ENCODE results near the gene PHLDB2. TPM values are rescaled to one million over a fixed set of nuclear protein-coding genes. Genes with fewer than 3 reads are reported as not detected.
A peak's percentile ranks its signal among the peaks of the same experiment; 100 is the strongest.

The PHLDB2 gene
- total and polyA plus RNA-seq, 2 of the 13 experiments (the other 11 are each of a cell fraction or from before 2014, with no cell fraction given) = 8.4 to 23.6 TPM

DNA sequence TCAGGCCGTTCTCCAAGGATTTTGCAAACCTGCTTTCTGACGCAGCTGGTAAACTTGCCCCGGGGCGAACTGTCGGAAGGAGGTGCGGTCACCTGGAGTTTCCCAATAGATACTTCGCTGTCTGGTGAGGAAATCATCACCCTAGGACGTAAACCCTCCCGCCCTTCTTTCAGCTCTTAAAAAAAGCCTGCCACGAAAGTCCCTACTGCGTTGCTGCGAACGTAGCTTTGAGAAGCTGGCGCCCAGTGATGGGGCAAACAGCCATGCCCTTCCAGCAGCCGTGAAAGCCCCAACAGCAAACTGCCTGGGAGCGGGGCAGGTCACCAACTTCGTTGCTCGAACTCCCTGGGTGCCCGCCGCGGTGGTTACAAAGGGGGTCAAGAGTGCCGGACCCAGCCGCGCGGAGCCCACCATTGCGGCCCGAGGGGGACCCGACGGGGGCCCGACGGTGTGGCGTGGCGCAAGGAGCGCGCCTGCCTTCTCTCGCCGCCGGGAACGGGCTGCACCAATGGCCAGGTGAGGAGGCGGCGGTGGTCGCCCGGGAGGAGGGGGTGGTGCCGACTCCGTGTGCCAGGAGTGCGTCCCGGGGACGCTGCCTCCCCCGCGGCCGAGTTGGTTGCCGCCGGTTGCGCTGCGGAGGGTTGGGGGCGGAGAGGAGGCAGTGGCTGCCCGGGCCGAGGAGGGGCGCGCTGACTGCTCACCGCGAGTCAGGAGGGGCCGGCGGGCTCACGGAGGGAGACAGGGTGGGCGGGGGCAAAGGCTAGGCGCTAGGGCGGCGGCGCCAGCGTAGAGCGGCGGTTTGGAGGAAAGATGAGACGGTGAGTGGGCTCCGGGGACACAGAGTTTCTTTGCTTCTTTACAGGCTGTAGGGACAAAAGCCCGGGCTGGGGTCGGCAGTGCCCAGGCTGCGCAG is at the start of gene PHLDB2 (continued):
- TF ChIP-seq, protein P1, sequence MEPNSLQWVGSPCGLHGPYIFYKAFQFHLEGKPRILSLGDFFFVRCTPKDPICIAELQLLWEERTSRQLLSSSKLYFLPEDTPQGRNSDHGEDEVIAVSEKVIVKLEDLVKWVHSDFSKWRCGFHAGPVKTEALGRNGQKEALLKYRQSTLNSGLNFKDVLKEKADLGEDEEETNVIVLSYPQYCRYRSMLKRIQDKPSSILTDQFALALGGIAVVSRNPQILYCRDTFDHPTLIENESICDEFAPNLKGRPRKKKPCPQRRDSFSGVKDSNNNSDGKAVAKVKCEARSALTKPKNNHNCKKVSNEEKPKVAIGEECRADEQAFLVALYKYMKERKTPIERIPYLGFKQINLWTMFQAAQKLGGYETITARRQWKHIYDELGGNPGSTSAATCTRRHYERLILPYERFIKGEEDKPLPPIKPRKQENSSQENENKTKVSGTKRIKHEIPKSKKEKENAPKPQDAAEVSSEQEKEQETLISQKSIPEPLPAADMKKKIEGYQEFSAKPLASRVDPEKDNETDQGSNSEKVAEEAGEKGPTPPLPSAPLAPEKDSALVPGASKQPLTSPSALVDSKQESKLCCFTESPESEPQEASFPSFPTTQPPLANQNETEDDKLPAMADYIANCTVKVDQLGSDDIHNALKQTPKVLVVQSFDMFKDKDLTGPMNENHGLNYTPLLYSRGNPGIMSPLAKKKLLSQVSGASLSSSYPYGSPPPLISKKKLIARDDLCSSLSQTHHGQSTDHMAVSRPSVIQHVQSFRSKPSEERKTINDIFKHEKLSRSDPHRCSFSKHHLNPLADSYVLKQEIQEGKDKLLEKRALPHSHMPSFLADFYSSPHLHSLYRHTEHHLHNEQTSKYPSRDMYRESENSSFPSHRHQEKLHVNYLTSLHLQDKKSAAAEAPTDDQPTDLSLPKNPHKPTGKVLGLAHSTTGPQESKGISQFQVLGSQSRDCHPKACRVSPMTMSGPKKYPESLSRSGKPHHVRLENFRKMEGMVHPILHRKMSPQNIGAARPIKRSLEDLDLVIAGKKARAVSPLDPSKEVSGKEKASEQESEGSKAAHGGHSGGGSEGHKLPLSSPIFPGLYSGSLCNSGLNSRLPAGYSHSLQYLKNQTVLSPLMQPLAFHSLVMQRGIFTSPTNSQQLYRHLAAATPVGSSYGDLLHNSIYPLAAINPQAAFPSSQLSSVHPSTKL (CRISPR knock-in tag; IDR thresholded peaks at IDR 0.05) = peak; percentile 18; the same call in 1 of the 2 replicates
- TF ChIP-seq ARHGAP35 (CRISPR knock-in tag; IDR thresholded peaks at IDR 0.05; ENCODE audit: borderline replicate concordance) (no peak), CEBPG (CRISPR knock-in tag; IDR thresholded peaks at IDR 0.05) (peak; percentile 64; the same call in 1 of the 2 replicates), PHF8 (CRISPR knock-in tag; IDR thresholded peaks at IDR 0.05) (peak; percentile 30; the same call in 1 of the 2 replicates), TBL1XR1 (IDR thresholded peaks at IDR 0.05; ENCODE audit: borderline replicate concordance, low read length, partially characterized antibody) (no peak), ELF1 (CRISPR knock-in tag; IDR thresholded peaks at IDR 0.05) (no peak), ZNF782 (CRISPR knock-in tag; IDR thresholded peaks at IDR 0.05; ENCODE audit: borderline replicate concordance) (peak; percentile 80; the same call in 1 of the 2 replicates), ATF7 (IDR thresholded peaks at IDR 0.05) (peak; percentile 71), ATF7 (CRISPR knock-in tag; IDR thresholded peaks at IDR 0.05) (no peak), ZBTB38 (CRISPR knock-in tag; IDR thresholded peaks at IDR 0.05) (peak; percentile 32; the same call in 1 of the 2 replicates), HES4 (CRISPR knock-in tag; IDR thresholded peaks at IDR 0.05; ENCODE audit: borderline replicate concordance) (peak; percentile 73; the same call in 1 of the 2 replicates), ZNF605 (CRISPR knock-in tag; IDR thresholded peaks at IDR 0.05) (peak; percentile 15; the same call in 1 of the 2 replicates), HNRNPLL (IDR thresholded peaks at IDR 0.05; ENCODE audit: low read depth, low read length, poor library complexity, severe bottlenecking) (peak; percentile 89)
- TF ChIP-seq, protein P2, sequence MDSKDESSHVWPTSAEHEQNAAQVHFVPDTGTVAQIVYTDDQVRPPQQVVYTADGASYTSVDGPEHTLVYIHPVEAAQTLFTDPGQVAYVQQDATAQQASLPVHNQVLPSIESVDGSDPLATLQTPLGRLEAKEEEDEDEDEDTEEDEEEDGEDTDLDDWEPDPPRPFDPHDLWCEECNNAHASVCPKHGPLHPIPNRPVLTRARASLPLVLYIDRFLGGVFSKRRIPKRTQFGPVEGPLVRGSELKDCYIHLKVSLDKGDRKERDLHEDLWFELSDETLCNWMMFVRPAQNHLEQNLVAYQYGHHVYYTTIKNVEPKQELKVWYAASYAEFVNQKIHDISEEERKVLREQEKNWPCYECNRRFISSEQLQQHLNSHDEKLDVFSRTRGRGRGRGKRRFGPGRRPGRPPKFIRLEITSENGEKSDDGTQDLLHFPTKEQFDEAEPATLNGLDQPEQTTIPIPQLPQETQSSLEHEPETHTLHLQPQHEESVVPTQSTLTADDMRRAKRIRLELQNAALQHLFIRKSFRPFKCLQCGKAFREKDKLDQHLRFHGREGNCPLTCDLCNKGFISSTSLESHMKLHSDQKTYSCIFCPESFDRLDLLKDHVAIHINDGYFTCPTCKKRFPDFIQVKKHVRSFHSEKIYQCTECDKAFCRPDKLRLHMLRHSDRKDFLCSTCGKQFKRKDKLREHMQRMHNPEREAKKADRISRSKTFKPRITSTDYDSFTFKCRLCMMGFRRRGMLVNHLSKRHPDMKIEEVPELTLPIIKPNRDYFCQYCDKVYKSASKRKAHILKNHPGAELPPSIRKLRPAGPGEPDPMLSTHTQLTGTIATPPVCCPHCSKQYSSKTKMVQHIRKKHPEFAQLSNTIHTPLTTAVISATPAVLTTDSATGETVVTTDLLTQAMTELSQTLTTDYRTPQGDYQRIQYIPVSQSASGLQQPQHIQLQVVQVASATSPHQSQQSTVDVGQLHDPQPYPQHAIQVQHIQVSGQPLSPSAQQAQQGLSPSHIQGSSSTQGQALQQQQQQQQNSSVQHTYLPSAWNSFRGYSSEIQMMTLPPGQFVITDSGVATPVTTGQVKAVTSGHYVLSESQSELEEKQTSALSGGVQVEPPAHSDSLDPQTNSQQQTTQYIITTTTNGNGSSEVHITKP (CRISPR knock-in tag; IDR thresholded peaks at IDR 0.05; ENCODE audit: low read depth) = peak; percentile 99
- TF ChIP-seq, protein P3, sequence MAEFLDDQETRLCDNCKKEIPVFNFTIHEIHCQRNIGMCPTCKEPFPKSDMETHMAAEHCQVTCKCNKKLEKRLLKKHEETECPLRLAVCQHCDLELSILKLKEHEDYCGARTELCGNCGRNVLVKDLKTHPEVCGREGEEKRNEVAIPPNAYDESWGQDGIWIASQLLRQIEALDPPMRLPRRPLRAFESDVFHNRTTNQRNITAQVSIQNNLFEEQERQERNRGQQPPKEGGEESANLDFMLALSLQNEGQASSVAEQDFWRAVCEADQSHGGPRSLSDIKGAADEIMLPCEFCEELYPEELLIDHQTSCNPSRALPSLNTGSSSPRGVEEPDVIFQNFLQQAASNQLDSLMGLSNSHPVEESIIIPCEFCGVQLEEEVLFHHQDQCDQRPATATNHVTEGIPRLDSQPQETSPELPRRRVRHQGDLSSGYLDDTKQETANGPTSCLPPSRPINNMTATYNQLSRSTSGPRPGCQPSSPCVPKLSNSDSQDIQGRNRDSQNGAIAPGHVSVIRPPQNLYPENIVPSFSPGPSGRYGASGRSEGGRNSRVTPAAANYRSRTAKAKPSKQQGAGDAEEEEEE (CRISPR knock-in tag; IDR thresholded peaks at IDR 0.05; ENCODE audit: borderline replicate concordance) = no peak
- TF ChIP-seq, protein P4, sequence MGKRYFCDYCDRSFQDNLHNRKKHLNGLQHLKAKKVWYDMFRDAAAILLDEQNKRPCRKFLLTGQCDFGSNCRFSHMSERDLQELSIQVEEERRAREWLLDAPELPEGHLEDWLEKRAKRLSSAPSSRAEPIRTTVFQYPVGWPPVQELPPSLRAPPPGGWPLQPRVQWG (CRISPR knock-in tag; IDR thresholded peaks at IDR 0.05; ENCODE audit: borderline replicate concordance, low read depth) = no peak
- TF ChIP-seq, protein P5, sequence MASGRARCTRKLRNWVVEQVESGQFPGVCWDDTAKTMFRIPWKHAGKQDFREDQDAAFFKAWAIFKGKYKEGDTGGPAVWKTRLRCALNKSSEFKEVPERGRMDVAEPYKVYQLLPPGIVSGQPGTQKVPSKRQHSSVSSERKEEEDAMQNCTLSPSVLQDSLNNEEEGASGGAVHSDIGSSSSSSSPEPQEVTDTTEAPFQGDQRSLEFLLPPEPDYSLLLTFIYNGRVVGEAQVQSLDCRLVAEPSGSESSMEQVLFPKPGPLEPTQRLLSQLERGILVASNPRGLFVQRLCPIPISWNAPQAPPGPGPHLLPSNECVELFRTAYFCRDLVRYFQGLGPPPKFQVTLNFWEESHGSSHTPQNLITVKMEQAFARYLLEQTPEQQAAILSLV (CRISPR knock-in tag; IDR thresholded peaks at IDR 0.05; ENCODE audit: borderline replicate concordance) = peak; percentile 78; the same call in 1 of the 2 replicates
